ENCODE data around the gene CCDC112.

DNA sequence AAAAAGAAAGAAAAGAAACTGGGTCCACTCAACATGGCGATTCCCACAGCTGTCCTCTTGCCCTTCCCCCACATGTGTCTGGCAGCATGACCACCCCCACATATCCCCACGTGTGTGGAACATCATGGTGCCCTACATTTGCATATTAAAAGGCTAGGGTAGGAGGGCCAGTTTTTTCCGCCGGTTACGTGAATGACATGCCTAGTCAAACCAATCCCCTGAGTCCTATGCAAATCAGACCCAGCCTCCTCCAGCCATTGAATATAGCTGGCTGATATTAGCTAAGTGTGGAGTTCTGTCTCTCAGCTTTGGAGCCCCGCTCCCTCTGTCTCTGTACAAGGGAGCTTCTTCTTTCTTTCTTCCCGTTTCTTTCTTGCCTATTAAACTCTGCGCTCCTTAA lies 33.0 kb upstream of the CCDC112 start:
- TF ChIP-seq, protein P1, sequence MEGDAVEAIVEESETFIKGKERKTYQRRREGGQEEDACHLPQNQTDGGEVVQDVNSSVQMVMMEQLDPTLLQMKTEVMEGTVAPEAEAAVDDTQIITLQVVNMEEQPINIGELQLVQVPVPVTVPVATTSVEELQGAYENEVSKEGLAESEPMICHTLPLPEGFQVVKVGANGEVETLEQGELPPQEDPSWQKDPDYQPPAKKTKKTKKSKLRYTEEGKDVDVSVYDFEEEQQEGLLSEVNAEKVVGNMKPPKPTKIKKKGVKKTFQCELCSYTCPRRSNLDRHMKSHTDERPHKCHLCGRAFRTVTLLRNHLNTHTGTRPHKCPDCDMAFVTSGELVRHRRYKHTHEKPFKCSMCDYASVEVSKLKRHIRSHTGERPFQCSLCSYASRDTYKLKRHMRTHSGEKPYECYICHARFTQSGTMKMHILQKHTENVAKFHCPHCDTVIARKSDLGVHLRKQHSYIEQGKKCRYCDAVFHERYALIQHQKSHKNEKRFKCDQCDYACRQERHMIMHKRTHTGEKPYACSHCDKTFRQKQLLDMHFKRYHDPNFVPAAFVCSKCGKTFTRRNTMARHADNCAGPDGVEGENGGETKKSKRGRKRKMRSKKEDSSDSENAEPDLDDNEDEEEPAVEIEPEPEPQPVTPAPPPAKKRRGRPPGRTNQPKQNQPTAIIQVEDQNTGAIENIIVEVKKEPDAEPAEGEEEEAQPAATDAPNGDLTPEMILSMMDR (IDR thresholded peaks at IDR 0.05; ENCODE audit: insufficient read depth, low read length, poor library complexity, severe bottlenecking), result no peak
- TF ChIP-seq EZH2phosphoT487 (conservative IDR thresholded peaks at IDR 0.05; ENCODE audit: low read length), result no peak
